ENCODE results near the gene WDR37.

WDR37 gene

DNA sequence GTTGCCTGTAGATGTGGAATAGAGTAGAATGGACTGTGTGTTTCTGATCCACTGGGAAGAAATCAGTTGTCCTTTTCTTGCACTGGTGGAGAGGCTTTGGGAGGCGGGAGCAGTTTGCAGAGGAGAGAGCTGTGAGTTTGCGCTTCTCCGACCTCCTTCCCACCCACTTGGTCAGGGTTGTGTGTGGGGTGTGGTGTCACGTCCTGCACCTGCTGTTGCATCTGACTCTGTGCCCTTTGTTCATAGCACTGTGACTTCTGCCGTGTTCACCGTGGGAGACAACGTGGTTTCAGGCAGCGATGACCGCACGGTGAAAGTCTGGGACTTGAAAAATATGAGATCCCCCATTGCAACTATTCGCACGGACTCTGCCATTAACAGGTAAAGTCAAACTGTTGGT, 67.8 kb downstream of the WDR37 start:
- Histone ChIP-seq H3K23ac (ENCODE audit: low read depth, low read length, poor library complexity) (no peak overlapping the region), H3K4me2 (ENCODE audit: insufficient read depth, low read length, poor library complexity, severe bottlenecking) (no peak overlapping the region), H3K4me1 (ENCODE audit: control insufficient read depth in 2 of 2, insufficient read depth in 1 of 2, low read depth in 1 of 2, low read length in 2 of 2) (peaks cover 0 to 4% of the 10 kb centered on the region in 2 donors), H3K27me3 (ENCODE audit: control insufficient read depth in 3 of 3, insufficient read depth in 3 of 3, low read depth in 1 of 3, low read length in 3 of 3) (no peaks in the 10 kb centered on the region), H2BK15ac (ENCODE audit: low read length) (no peak overlapping the region), H3K9me3 (replicated peaks in 1 of 2; ENCODE audit: control insufficient read depth in 2 of 2, insufficient read depth in 1 of 2, low read depth in 1 of 2, low read length in 2 of 2) (peaks cover under 1 to 2% of the 10 kb centered on the region in 2 donors), H3K18ac (ENCODE audit: low read length) (no peak overlapping the region), H2AFZ (ENCODE audit: low read length) (no peak overlapping the region), H3K36me3 (replicated peaks in 1 of 2; ENCODE audit: control insufficient read depth in 2 of 2, insufficient read depth in 2 of 2, low read length in 2 of 2) (peaks cover 15 to 94% of the 10 kb centered on the region in 2 donors), H3K79me1 (ENCODE audit: low read depth, low read length) (peaks cover 2% of the 10 kb centered on the region), H3K14ac (ENCODE audit: low read length) (no peak overlapping the region), H3K4ac (ENCODE audit: low read length) (no peak overlapping the region), H4K8ac (ENCODE audit: low read depth, low read length) (no peak overlapping the region), H3K4me3 (ENCODE audit: low read length in 2 of 2) (no peak overlapping the region), H3K27ac (replicated peaks; ENCODE audit: low read length) (no peak overlapping the region), H3K9ac (ENCODE audit: low read depth, low read length, poor library complexity) (no peak overlapping the region), H2BK12ac (ENCODE audit: low read length) (no peak overlapping the region), H2BK5ac (ENCODE audit: low read length) (no peak overlapping the region), H2AK5ac (ENCODE audit: low read depth, low read length) (no peak overlapping the region), H4K91ac (ENCODE audit: low read depth, low read length, poor library complexity) (no peak overlapping the region), H2BK120ac (ENCODE audit: low read depth, low read length) (no peak overlapping the region)
- no peak for DNase-seq (ENCODE audit: low spot score)
- no CpG with 5 or more reads among the region's 12 CpGs for WGBS, 2 donors (ENCODE audit: extremely low coverage in 2 of 2, insufficient read length in 2 of 2, insufficient replicate concordance in 1 of 2)

DNA sequence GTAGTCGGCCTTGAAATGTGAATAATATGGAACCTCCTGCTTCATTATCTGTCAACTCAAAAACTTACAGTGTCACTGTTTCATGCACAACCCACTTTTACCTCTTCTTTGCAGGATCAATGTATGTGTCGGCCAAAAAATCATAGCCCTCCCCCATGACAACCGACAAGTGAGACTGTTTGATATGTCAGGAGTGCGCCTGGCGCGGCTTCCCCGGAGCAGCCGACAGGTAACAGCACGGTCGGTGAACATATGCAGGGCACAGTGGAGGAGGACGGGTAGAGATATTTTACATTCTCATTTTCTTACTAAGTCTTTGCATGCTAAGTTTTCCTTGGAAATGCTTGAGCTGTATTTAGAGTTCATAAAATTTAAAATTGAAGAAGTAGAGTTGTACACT, 68.6 kb downstream of the WDR37 start:
- Histone ChIP-seq H2BK12ac (ENCODE audit: low read length) (no peak overlapping the region), H3K9me3 (replicated peaks in 1 of 2; ENCODE audit: control insufficient read depth in 2 of 2, insufficient read depth in 1 of 2, low read depth in 1 of 2, low read length in 2 of 2) (peaks cover 2 to 4% of the 10 kb centered on the region in 2 donors), H2AK5ac (ENCODE audit: low read depth, low read length) (no peak overlapping the region), H3K4me2 (ENCODE audit: insufficient read depth, low read length, poor library complexity, severe bottlenecking) (no peak overlapping the region), H2BK15ac (ENCODE audit: low read length) (no peak overlapping the region), H3K23ac (ENCODE audit: low read depth, low read length, poor library complexity) (no peak overlapping the region), H3K18ac (ENCODE audit: low read length) (no peak overlapping the region), H3K4me3 (ENCODE audit: low read length in 2 of 2) (no peak overlapping the region), H2BK5ac (ENCODE audit: low read length) (no peak overlapping the region), H4K8ac (ENCODE audit: low read depth, low read length) (no peak overlapping the region), H4K91ac (ENCODE audit: low read depth, low read length, poor library complexity) (no peak overlapping the region), H2AFZ (ENCODE audit: low read length) (no peak overlapping the region), H3K27me3 (ENCODE audit: control insufficient read depth in 3 of 3, insufficient read depth in 3 of 3, low read depth in 1 of 3, low read length in 3 of 3) (no peaks in the 10 kb centered on the region), H3K79me1 (ENCODE audit: low read depth, low read length) (peaks cover 2% of the 10 kb centered on the region), H2BK120ac (ENCODE audit: low read depth, low read length) (no peak overlapping the region), H3K27ac (replicated peaks; ENCODE audit: low read length) (no peak overlapping the region), H3K9ac (ENCODE audit: low read depth, low read length, poor library complexity) (peak overlapping the region; percentile 12), H3K4me1 (ENCODE audit: control insufficient read depth in 2 of 2, insufficient read depth in 1 of 2, low read depth in 1 of 2, low read length in 2 of 2) (peaks cover 0 to 4% of the 10 kb centered on the region in 2 donors), H3K36me3 (replicated peaks in 1 of 2; ENCODE audit: control insufficient read depth in 2 of 2, insufficient read depth in 2 of 2, low read length in 2 of 2) (peaks cover 15 to 94% of the 10 kb centered on the region in 2 donors), H3K14ac (ENCODE audit: low read length) (no peak overlapping the region), H3K4ac (ENCODE audit: low read length) (no peak overlapping the region)
- no peak for DNase-seq (ENCODE audit: low spot score)
- no CpG with 5 or more reads among the region's 11 CpGs for WGBS, 2 donors (ENCODE audit: extremely low coverage in 2 of 2, insufficient read length in 2 of 2, insufficient replicate concordance in 1 of 2)

DNA sequence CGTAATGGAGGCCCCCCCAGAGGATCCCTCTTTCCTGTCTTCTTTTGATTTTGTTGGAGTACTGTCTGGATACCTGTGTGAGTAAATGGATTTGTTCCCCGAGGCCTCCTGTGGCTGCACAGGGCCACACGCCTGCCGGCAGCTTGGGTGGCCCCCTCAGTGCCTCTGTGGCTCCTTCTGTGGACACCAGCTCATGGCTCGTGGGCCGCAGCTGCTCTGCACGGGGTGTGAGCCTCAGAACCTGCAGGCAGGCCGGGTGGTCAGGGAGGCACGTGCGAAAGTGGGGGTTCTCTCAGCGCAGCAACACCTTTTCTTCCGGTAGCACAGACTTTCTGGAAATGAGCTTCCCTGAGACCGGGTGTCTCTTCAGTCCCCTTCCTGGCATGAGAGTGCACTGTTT, 70.3 kb downstream of the WDR37 start:
- H3K18ac ChIP-seq (ENCODE audit: low read length) = no peak overlapping the region
- H4K8ac ChIP-seq (ENCODE audit: low read depth, low read length) = no peak overlapping the region
- no peak overlapping the region for H2BK15ac ChIP-seq (ENCODE audit: low read length)
- no peak overlapping the region for H4K91ac ChIP-seq (ENCODE audit: low read depth, low read length, poor library complexity)
- H3K4me2 ChIP-seq (ENCODE audit: insufficient read depth, low read length, poor library complexity, severe bottlenecking) = no peak overlapping the region
- H2BK120ac ChIP-seq (ENCODE audit: low read depth, low read length) = no peak overlapping the region
- WGBS, 2 donors (ENCODE audit: extremely low coverage in 2 of 2, insufficient read length in 2 of 2, insufficient replicate concordance in 1 of 2) = no CpG with 5 or more reads among the region's 13 CpGs
- H3K14ac ChIP-seq (ENCODE audit: low read length) = no peak overlapping the region
- H2BK12ac ChIP-seq (ENCODE audit: low read length) = no peak overlapping the region
- no peak overlapping the region for H3K27ac ChIP-seq (replicated peaks; ENCODE audit: low read length)
- H2AK5ac ChIP-seq (ENCODE audit: low read depth, low read length) = no peak overlapping the region
- H3K4me1 ChIP-seq (ENCODE audit: control insufficient read depth in 2 of 2, insufficient read depth in 1 of 2, low read depth in 1 of 2, low read length in 2 of 2) = peaks cover 0 to 4% of the 10 kb centered on the region in 2 donors
- H2BK5ac ChIP-seq (ENCODE audit: low read length) = no peak overlapping the region
- H3K27me3 ChIP-seq (ENCODE audit: control insufficient read depth in 3 of 3, insufficient read depth in 3 of 3, low read depth in 1 of 3, low read length in 3 of 3) = no peaks in the 10 kb centered on the region
- no peak overlapping the region for H3K9ac ChIP-seq (ENCODE audit: low read depth, low read length, poor library complexity)
- peaks cover 2% of the 10 kb centered on the region for H3K79me1 ChIP-seq (ENCODE audit: low read depth, low read length)
- no peak for DNase-seq (ENCODE audit: low spot score)
- H3K4ac ChIP-seq (ENCODE audit: low read length) = no peak overlapping the region
- H3K9me3 ChIP-seq (replicated peaks in 1 of 2; ENCODE audit: control insufficient read depth in 2 of 2, insufficient read depth in 1 of 2, low read depth in 1 of 2, low read length in 2 of 2) = peaks cover 2 to 4% of the 10 kb centered on the region in 2 donors
- no peak overlapping the region for H3K23ac ChIP-seq (ENCODE audit: low read depth, low read length, poor library complexity)
- peaks cover 22 to 94% of the 10 kb centered on the region in 2 donors for H3K36me3 ChIP-seq (replicated peaks in 1 of 2; ENCODE audit: control insufficient read depth in 2 of 2, insufficient read depth in 2 of 2, low read length in 2 of 2)
- no peak overlapping the region for H3K4me3 ChIP-seq (ENCODE audit: low read length in 2 of 2)
- H2AFZ ChIP-seq (ENCODE audit: low read length) = no peak overlapping the region

DNA sequence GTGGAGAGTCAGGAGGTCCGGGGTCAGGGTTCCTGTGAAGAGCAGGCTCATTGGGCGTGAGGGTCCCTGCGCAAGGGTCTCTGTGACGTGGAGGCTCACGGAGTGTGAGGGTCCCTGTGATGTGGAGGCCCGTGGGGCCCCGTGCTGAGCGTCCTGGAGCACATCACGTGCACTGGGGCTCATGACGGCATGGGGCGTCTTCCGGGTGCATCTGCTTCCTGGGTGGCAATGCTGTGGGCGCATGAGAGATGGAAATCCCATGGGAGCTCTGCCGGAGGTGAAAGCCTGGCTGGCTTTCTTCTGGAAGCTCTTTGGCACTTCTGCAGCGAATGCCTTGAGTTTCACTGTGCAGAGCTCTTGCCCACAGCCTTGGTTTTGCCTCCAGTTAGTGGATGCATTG, 71.4 kb downstream of the WDR37 start:
- Histone ChIP-seq H3K18ac (ENCODE audit: low read length) (no peak overlapping the region), H3K4me3 (ENCODE audit: low read length in 2 of 2) (no peak overlapping the region), H4K91ac (ENCODE audit: low read depth, low read length, poor library complexity) (no peak overlapping the region), H3K14ac (ENCODE audit: low read length) (peak overlapping the region; percentile 43), H2BK12ac (ENCODE audit: low read length) (no peak overlapping the region), H4K8ac (ENCODE audit: low read depth, low read length) (no peak overlapping the region), H3K4me1 (ENCODE audit: control insufficient read depth in 2 of 2, insufficient read depth in 1 of 2, low read depth in 1 of 2, low read length in 2 of 2) (peaks cover 0 to 4% of the 10 kb centered on the region in 2 donors), H2AFZ (ENCODE audit: low read length) (no peak overlapping the region), H3K27ac (replicated peaks; ENCODE audit: low read length) (no peak overlapping the region), H3K36me3 (replicated peaks in 1 of 2; ENCODE audit: control insufficient read depth in 2 of 2, insufficient read depth in 2 of 2, low read length in 2 of 2) (peaks cover 17 to 89% of the 10 kb centered on the region in 2 donors), H3K9ac (ENCODE audit: low read depth, low read length, poor library complexity) (peak overlapping the region; percentile 30), H2BK15ac (ENCODE audit: low read length) (no peak overlapping the region), H3K9me3 (replicated peaks in 1 of 2; ENCODE audit: control insufficient read depth in 2 of 2, insufficient read depth in 1 of 2, low read depth in 1 of 2, low read length in 2 of 2) (peaks cover 2 to 4% of the 10 kb centered on the region in 2 donors), H2AK5ac (ENCODE audit: low read depth, low read length) (no peak overlapping the region), H2BK5ac (ENCODE audit: low read length) (no peak overlapping the region), H2BK120ac (ENCODE audit: low read depth, low read length) (no peak overlapping the region), H3K79me1 (ENCODE audit: low read depth, low read length) (peaks cover 2% of the 10 kb centered on the region), H3K4ac (ENCODE audit: low read length) (no peak overlapping the region), H3K23ac (ENCODE audit: low read depth, low read length, poor library complexity) (peak overlapping the region; percentile 44), H3K4me2 (ENCODE audit: insufficient read depth, low read length, poor library complexity, severe bottlenecking) (no peak overlapping the region), H3K27me3 (ENCODE audit: control insufficient read depth in 3 of 3, insufficient read depth in 3 of 3, low read depth in 1 of 3, low read length in 3 of 3) (no peaks in the 10 kb centered on the region)
- whole genome bisulfite sequencing, 2 donors (ENCODE audit: extremely low coverage in 2 of 2, insufficient read length in 2 of 2, insufficient replicate concordance in 1 of 2) = no CpG with 5 or more reads among the region's 15 CpGs
- no peak for DNase-seq (ENCODE audit: low spot score)
